GM12892 (cell line): ENCODE results near the gene C1QTNF9. TPM values are rescaled to one million over a fixed set of nuclear protein-coding genes. Genes with fewer than 3 reads are reported as not detected.
"Not testable (repeated sequence)": the region's sequence is repeated elsewhere in the genome, so short reads cannot be mapped to it uniquely, and the experiment has no call there.

ENCODE experiments used
- DNase-seq: peaks from one replicate; pipeline ENCODE4 v3.0.0; 2011; ENCODE audit not compliant: insufficient read length
- FAIRE-seq: peaks from 2 replicates; lab custom pipeline; 2011; peaks lifted over from hg19 to GRCh38; lab: Jason Lieb, UNC
- POLR2A ChIP-seq: IDR thresholded peaks from 2 replicates; pipeline ENCODE4 v1.6.1; 2011; ENCODE audit warnings: low read depth, low read length, control low read depth
- POLR2AphosphoS5 ChIP-seq: IDR thresholded peaks from 2 replicates; pipeline ENCODE4 v1.6.1; 2011; ENCODE audit warnings: low read depth, low read length, control low read depth
- TAF1 ChIP-seq: IDR thresholded peaks from 2 replicates; pipeline ENCODE4 v1.6.1; 2011; ENCODE audit warnings: low read depth, mild to moderate bottlenecking, control low read depth, low read length, borderline replicate concordance
- polyA plus RNA-seq: library from polyadenylated mRNA; unstranded; fragments of >200 nt; gene quantifications from one replicate; pipeline ENCODE4 v1.2.1, GENCODE V29; 2012; ENCODE audit warnings: missing spikeins, inconsistent platforms; ENCODE audit not compliant: missing spikeins

Gene C1QTNF9, protein sequence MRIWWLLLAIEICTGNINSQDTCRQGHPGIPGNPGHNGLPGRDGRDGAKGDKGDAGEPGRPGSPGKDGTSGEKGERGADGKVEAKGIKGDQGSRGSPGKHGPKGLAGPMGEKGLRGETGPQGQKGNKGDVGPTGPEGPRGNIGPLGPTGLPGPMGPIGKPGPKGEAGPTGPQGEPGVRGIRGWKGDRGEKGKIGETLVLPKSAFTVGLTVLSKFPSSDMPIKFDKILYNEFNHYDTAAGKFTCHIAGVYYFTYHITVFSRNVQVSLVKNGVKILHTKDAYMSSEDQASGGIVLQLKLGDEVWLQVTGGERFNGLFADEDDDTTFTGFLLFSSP
- polyA plus RNA-seq = not detected

DNA sequence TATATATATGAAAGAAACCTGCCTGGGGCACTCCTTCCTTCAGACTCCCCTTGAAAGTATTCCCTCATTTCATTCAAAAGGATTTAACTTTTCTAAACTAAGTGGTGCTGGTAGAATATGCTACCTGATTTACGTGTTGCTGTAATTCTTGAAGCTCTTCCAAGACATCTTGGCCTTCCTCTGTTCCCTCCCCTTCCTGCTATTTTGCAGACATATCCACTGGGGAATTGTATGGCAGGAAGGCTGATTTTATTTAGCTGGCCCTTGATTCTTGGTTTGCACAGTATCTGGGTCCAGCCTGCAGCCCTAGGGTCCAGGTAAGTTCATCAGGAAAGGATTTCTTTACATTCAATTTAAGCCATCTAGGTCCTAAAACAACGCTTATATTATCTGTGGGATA lies at the start of gene C1QTNF9:
Gene C1QTNF9, plus strand, starts transcription at position 281 of the 400 bp plus-strand sequence. CDS start 6,424 bp downstream, outside the sequence.
- not testable (repeated sequence) for DNase-seq, FAIRE-seq

DNA sequence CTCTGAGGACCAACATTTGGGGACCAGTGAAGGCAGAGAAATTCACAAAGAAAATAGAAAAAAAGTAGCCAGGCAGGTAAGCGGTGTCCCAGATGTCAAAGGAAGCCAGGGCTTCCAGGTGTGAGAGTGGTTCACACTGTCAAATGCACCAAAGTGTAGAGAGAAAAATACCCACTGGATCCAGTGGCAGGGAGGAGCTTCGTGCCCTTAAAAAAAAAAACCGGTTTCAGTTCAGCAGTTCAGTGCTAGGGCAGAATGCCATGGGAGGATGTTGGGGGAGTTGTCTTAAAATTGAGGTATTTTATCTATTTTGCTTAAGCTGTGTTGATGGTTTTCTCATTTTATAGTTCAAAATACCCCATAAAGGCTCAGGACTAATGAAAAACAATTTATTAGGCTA lies 47.8 kb upstream of the C1QTNF9 start:
- DNase-seq (no peak), FAIRE-seq (no peak)
- TF ChIP-seq TAF1 (no peak), POLR2AphosphoS5 (no peak), POLR2A (no peak)

DNA sequence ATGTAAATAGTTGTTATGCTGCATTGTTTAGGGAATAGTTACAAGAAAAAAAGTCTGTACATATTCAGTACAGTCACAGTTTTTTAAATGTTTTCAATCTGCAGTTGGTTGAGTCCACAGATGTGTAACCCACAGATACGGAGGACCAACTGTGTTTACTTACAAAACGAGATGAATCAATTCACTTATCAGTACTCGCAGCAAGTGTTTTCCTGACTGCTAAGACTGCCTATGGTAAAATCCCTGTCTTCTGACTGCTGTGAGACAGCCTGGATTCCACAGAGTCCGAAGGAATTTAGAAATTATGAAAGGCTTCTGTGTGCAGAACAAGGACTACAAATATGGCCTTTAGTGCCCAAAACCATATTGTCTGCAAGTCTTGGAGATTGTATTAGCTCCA lies 45.7 kb upstream of the C1QTNF9 start:
- no peak for FAIRE-seq
- no peak for DNase-seq
- no peak for TF ChIP-seq TAF1
- no peak for TF ChIP-seq POLR2A
- TF ChIP-seq POLR2AphosphoS5 = no peak

DNA sequence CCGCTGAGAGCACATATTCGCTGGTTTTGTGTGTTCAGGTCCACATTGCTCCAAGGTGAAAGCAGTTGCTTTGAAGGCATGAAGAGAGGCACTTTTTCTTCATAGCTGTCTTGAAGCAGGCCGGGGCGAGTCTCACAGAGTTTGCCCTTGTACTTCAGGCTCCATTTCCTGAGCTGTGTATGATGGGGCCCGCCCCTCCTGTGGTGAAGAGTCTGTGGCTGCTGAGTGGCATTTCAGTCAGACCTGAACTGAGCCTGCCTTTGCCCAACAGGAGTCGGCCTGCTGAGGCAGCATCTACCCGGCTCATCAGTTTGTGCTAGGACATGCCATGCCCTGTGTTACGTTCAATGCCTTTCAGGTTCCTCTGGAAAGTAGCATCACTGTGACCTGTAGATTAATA lies 44.4 kb upstream of the C1QTNF9 start:
- no peak for DNase-seq
- TF ChIP-seq TAF1 (no peak), POLR2A (no peak), POLR2AphosphoS5 (no peak)
- no peak for FAIRE-seq

DNA sequence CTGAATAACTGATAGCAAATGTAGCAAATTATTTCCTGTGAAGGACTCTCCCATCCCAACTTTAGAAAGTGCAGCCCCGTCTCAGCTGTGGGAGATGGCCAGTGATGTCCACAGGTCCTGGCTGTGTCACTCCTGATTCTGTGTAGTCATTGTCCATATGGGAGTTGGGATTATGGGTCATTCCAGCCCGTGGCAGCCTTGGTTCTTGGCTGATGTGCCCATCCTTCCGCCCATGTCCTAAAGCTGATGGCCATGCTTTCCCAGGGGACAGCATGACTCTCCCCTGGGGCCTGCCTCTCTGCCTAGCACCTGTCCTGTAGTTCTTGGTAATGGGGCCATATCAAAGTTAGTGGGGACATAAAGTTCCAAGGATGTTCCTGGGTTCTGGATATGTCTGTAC lies 43.9 kb upstream of the C1QTNF9 start:
- FAIRE-seq = no peak

DNA sequence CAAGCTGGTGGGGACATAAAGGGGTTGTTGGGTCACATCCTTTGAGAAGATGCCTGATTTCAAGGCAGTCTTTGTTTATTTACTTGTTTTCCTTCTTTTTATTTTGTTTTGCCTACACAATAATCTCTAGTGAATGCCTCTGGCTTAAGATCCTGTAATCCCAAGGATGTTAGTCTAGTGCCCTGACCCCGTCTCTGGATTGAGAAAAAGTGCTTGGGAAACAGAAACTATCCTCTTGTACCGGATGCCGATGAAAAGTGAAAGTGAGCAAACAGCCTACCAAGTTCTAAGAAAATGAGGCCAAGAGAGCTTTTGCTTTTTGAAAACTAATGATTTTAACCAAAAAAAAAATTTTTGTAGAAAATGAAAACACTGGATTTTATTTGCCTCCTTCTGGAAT lies 42.1 kb upstream of the C1QTNF9 start:
- DNase-seq = no peak

More for the DNA sequence above, 43.9 kb upstream of the C1QTNF9 start:
- DNase-seq = no peak
- TF ChIP-seq TAF1 = no peak

DNA sequence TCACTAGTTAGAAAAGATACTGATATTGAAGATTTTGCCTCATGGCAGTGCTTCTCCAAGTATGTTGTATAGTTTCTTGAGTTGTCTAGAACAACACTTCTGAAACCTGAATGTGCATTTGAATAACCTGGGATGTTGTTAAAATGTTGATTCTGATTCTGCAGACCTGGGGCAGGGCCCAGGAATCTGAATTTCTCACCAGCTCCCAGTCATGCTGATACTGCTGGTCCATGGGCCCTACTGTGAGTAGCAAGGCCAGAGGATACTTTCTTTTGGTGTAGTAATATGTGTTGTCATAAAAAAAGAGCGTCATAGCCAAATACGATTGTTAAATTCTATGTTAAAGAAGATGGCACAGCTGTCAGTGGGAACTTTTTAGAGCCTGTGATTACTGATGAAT lies 41.6 kb upstream of the C1QTNF9 start:
- FAIRE-seq (no peak), DNase-seq (no peak)
- TF ChIP-seq POLR2AphosphoS5 (no peak), TAF1 (no peak), POLR2A (no peak)

More for the DNA sequence above, 42.1 kb upstream of the C1QTNF9 start:
- TF ChIP-seq TAF1 = no peak
- TF ChIP-seq POLR2AphosphoS5 = no peak
- TF ChIP-seq POLR2A = no peak
- peak; percentile 75 for FAIRE-seq

DNA sequence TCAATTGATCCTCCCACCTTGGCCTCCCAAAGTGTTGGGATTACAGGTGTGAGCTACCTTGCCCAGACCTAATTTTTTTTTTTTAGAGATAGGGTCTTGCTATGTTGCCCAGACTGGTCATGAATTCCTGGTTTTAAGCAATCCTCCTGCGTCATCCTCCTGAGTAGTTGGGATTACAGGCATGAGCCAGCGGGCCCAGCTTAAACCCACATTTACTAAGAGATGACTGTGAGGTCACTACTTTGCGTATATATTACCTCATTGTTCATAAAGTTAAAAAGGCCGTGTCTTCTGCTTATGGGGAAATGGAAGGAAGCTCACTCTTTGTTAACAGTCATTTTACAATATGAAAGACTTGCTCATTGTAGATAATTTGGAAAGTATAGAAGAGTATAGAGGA lies 39.6 kb upstream of the C1QTNF9 start:
- no peak for TF ChIP-seq TAF1
- no peak for TF ChIP-seq POLR2A
- TF ChIP-seq POLR2AphosphoS5 = no peak
- no peak for FAIRE-seq
- no peak for DNase-seq

DNA sequence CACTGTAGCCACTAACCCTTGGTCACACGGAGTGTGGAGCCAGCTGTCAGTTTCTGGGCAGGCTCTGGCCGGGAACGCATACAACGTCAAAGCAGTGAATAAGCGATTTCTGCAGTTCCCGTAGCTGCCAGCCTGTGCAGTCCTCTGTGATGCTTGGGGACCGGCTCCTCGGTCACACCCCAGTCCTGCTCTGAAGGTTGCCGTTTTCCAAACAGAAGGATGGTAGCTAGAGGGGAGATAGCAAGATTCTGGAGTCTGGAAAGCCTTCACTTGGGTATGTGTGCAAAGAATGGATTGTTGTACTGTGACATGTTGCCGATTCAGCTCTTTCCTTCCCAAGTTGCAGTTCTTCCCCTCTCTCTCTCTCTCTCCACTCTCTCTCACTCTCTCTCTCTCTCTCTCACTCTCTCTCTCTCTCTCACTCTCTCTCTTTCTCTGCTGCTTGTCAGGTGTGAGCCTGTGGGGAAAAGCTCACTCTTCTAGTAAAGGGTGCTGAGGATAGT lies 38.7 kb upstream of the C1QTNF9 start:
- FAIRE-seq (peak; percentile 90), DNase-seq (no peak)
- TF ChIP-seq POLR2A (peak; percentile 55; the same call in 1 of the 2 replicates), POLR2AphosphoS5 (no peak)

DNA sequence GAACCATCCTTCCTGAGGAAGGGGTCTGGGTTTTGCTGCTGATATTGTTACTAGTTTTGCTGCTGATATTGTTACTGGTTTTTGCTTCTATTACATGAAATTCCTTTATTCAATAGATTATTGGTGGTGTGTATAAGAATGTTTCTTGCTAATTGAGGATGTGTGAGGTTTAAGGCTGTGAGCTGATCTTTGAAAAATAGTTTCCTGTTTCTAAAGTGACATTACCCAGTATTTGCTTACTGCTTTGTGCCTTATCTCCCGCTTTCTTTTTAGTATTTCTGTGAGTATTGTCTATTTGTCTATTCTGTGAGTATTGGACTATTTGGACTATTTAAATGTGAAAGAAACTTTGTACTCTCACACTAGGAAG lies 38.2 kb upstream of the C1QTNF9 start:
- TF ChIP-seq POLR2AphosphoS5 (no peak), TAF1 (no peak), POLR2A (no peak)
- DNase-seq (no peak), FAIRE-seq (no peak)

DNA sequence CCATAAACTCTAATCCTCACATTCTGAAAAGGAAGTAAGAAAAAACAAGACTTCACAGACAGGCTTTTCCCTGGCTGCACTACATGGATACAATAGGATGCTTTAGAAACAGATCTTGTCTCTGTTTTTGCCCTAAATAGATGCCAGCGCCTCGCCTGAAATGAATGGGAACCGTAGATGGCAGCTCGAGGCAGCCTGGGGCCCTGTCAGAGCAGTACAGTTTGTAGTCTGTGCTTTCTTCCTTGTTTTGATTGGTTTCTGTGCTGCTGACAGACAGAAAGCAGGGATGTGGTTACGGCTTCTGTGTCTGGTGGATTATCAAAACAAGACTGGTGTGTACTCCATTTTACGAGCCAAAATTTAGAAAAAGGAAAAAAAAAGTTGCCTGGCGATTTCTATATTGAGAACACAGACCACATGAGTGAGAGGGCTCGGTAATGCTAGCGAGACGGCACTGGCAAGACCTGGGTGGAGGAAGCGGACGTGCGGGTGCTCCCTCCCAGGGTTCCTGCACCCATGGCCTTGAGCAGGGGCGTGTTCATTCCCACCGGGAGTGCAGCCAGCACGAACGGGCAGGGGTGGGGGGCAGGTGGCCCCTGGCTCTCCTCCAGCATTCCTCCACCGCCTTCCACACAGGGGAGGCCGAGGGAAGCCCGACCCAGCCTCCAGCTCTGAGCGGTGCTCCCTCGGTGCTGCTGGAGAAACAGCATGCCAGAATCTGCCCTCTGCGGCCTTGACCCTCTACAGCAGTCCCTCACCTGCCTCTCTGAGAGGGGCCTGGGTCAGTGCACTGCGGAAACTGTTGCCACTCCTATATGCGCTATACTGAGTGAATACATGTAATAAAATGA lies 37.6 kb upstream of the C1QTNF9 start:
- peak; percentile 96 for FAIRE-seq
- DNase-seq = peak; percentile 41
- TF ChIP-seq TAF1 (no peak), POLR2AphosphoS5 (no peak), POLR2A (no peak)

DNA sequence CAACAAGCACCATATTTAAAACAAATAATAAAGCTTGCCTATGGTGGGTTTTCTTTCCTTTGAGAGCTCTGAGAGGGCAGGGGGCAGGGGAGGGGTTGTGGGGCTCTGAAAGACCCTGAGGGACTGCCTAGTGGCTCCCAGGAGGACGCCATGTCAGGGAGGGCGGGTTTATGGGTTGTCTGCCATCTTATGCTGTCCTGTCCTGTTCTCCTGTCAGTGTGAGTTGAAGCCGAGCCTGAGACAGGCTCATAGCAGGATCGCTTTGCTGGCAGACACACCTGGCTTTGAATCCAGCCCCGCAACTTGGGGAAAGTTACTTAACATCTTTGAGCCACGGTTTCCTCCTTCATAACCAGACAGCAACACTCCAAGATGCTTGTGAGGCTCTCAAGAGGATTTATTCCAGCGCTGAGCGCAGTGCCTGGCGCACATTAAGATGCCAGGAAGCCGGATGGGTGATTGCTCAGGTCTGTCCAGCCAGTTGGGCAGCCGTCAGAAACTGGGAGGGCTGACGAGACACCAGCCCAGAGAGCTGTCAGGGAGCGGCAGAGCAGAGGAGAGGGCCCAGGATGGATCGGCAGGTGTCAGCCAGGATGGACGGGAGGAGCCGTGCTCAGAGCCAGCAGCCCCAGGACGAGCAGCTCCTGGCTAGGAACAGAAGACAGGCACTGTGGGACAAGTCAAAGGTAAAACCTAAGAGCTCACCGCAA lies 36.8 kb upstream of the C1QTNF9 start:
- peak; percentile 44 for FAIRE-seq
- no peak for DNase-seq
- TF ChIP-seq TAF1 = no peak
- no peak for TF ChIP-seq POLR2AphosphoS5
- TF ChIP-seq POLR2A = no peak
